ENCODE results near the gene ITGA2B. TPM values are rescaled to one million over a fixed set of nuclear protein-coding genes. Genes with fewer than 3 reads are reported as not detected.
"Not testable (repeated sequence)": the region's sequence is repeated elsewhere in the genome, so short reads cannot be mapped to it uniquely, and the experiment has no call there.

ITGA2B gene
- polyA plus RNA-seq, 12 donors = 1.2 to 3.0 (median 2.5) TPM; not detected in 2

DNA sequence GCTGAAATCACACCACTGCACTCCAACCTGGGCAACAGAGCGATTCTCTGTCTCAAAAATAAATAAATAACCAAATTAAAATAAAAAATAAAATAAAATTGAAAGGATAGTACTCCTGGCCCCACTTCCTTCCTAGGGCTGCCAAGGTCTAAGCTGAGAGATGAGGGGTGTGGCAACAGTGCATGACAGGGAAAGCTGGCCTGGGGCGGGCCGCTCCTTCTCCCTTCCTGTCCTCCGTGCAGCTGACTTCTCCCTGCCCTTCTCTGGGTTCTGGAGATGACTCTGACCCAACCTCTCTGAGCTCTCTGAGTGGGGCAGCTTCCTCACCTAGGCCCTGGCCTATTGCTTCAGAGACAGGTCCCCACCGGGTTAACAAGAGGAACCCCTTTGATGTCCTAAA, 56.1 kb downstream of the ITGA2B start:
- no peak for DNase-seq

DNA sequence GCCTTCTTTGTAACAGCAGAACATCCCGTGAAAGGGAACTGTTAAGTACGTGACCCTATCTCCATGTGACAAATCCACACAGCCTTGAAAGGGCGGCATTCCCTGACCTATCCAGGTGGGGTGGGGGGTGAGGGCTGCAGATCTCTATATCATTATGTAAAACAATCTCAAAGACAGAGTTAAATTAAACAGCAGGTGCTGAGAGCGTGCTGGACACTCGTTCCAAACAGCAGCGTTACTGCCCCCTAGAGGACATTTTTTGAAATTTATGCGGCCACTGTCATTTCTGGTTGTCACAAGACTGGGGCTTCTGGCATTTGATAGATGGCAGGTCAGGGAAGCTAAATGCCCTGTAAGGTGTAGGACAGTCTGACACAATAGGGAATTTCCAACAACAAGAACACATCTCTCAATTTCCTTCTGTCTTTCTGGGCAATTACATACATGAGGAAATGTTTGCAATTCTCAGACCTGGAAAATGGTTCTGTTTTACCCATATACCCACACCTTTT, 58.1 kb downstream of the ITGA2B start:
- DNase-seq = peak; percentile 83

DNA sequence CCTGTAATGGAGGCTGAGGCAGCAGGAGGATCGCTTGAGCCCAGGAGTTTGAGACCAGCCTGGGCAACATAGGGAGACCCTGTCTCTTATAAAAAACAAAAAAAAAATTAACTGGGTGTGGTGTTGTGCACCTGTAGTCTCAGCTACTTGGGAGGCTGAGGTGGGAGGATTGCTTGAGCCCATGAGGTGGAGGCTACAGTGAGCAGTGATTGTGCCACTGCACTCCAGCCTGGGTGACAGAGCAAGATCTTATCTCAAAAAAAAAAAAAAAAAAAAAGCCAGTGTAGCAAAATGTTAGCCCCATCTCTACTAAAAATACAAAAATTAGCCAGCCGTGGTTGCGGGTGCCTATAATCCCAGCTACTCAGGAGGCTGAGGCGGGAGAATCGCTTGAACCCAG, 59.2 kb downstream of the ITGA2B start:
- not testable (repeated sequence) for DNase-seq

DNA sequence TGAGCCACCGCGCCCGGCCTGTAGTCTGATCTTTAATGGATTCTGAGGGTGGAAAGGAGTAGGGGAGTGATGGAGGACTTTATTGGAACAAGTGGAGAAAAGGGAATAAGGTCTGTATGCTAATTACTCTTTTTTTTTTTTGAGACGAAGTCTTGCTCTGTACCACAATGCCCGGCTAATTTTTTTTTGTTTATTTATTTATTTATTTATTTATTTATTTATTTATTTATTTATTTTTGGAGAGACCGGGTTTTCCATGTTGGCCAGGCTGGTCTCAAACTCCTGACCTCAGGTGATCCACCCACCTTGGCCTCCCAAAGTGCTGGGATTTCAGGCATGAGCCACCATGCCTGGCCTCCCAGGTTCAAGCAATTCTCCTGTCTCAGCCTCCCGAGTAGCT, 59.9 kb downstream of the ITGA2B start:
- DNase-seq = not testable (repeated sequence)

DNA sequence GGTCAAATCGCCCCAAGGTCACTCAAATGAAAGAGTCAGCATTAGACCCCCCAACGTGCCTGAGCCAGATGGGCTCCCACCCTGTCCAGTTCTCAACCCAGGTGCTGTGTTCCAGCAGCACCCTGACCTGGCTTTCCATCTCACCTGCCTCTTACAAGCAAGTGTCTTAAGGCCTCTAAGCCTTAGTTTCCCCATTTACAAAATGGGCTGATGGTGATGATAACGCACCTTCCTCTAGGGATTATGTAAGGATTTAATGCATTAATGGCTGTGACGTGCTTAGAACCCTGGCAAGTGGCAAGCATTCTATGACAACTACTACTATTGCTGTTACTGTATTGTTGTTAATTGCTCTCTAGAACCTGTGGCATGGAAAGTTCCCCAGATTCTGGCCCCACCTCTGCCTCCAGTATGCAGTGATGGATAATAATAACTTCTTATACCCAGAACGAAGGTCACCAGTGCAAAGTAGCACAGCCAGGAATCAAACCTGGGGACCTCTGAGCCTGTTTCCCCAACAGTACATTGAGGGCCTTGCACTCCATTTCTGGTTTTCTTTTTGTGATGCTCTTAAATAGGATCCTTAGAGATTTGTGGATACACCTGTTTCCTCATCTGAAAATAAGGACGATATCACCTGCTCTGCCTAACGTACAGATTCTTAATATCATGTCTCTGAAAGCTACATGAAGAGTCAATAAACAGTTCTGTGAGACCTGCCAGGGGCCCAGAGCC, 61.6 kb downstream of the ITGA2B start:
- DNase-seq = no peak

DNA sequence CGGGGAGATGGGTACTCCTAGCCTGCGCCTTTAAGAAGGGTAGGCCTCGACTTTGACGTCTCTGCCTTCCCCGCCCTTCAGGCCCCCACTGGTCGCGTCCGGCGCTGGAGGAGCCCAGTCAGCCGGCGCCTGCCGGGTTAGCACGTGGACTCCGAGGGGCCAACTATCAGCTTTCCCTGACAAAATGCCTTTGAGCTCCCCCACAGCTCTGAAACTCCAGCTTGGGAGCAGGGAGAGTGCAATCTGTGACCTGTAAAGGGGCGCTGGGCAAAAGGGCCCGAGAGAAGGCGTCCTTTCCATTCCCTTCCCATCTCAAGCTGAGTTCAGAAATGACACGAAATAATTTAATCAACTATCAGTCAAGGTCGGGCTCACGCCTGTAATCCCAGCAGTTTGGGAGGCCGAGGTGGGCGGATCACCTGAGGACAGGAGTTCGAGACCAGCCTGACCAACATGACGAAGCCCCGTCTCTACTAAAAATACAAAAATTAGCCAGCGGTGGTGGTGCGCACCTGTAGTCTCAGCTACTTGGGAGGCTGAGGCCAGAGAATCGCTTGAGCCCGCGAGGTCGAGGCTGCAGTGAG, 62.5 kb downstream of the ITGA2B start:
- peak; percentile 96 for DNase-seq

DNA sequence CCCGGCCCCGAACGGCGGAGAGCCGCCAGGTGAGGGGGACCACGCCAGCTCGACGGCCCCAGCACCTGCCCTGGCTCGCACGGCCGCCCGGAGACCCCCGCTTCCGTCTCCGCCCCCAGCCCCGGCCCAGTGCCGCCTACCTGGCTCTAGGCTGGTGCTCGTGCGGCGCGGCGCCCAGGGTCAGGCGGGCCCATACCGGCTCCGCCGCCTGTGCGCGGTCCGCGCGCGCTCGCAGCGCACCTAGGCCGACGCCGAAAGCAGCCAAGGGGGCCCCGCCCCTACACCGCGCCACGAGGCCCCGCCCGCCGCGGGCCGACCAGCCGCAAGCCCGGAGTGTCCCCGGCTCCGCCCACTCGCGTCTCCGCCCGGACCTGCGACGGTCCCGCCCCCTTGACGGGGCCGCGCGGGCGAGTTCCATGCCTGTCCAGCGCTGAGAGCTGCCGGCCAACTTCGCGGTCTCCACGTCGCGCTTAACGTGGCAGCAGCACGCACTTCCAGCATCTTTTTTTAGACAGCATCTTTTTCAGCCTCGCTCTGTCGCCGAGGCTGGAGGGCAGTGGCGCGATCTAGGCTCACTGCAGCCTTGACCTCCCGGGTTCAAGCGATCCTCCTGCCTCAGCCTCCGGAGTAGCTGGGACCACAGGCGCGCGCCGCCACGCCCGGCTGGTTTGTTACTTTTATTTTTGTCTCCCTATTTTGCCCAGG, 64.7 kb downstream of the ITGA2B start, which contains the start of gene SLC25A39:
Gene SLC25A39 (minus strand): TSS at position 253 of the 705 bp plus-strand sequence. CDS start 1,261 bp downstream, outside the sequence.
- DNase-seq = peak; percentile 94

DNA sequence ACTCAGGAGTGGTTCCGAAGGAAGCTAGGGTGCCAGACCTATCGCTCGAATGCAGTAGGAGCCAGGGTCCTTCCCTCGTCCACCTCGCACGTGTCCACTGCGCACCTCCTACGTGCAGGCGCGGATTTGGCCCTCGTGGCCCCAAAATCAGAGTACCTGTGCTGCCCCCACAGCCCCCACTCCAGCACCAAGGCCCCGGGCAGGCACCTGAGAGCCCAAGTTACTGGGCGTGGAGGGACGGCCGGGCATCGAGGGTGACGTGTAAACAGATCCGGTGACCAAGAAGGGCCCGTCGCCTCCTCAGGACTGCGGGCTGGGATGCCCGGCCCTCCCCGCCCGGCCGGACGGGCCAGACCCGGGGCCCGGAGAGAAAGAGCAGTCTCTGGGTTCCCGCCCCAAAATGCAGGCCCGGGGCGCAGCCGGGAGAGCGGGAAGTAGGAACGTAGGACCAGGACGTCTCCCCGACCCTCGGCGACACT, 65.3 kb downstream of the ITGA2B start:
- DNase-seq = no peak

DNA sequence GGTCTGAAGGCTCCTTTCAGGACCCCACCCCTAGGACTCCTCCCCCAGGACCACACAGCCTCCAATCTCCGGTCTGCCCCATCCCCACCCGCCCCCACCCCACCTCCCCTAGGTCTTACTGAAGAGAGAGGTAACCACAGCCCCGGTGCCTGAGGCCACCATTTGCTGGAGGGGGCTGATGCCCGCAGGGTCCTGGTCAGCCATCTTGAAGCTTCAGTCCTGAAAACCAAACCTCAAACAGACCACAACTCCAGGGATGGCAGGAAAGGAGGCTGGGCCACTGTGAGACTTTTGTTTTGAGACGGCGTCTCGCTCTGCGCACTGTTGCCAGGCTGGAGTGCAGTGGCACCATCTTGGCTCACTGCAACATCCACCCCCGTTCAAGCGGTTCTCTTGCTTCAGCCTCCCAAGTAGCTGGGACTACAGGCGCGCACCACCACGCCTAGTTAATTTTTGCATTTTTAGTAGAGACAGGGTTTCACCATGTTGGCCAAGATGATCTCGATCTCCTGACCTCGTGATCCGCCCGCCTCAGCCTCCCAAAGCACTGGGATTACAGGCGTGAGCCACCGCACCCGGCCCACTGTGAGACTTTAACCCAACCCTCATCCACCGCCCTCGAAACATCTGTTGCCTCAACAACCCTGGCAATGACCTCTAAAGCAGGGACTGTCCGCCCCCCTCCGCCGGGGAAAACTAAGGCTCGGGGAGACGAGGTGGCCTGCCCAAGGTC, 65.9 kb downstream of the ITGA2B start:
- no peak for DNase-seq

DNA sequence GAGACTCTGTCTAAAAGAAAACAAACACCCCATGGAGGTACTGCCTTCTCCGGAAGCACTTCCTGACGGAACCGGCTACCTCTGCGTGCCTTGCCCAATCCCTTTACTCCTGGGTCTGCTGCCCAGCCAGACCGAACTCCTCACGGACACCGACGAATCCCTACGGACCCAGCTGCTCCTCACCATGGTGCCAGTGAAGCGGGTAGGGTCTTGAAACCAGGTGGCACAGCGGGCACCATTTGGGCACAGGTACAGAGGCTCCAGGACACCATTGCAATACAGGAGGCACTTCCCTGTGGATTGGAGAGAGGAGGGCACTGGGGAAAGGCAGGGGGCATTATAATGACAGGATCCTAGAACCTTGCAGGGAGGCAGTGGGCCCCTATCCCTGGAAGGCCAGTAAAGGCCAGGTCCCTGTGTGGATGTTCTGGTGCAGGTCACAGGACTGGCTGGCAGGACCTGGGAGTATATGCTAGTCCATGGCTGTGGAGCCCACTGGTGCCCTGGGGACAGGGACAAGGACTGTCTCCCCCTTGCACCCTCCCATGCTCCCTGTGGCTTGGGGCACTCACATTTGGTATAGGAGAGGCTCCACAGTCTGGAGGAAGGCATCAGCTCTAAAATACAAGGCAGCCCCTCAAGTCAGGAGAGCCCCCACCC, 67.1 kb downstream of the ITGA2B start:
- no peak for DNase-seq

Other genes starting within 250 kb of the ITGA2B start
- gene HROB, start 247.7 kb downstream of the ITGA2B start, polyA plus RNA-seq (ENCODE audit: insufficient read length in 12 of 12) = 1 to 10 TPM in 10 of 12 donors, not detected in 2; 1.6 to 4.3 (median 2.7) TPM
- gene ASB16, start 218.9 kb downstream of the ITGA2B start, polyA plus RNA-seq (ENCODE audit: insufficient read length in 12 of 12) = 10 to 100 TPM in 6 of 12 donors, 1 to 10 TPM in 4, not detected in 2; 6.3 to 21.7 (median 13.2) TPM
- gene TMUB2, start 202.7 kb downstream of the ITGA2B start, polyA plus RNA-seq (ENCODE audit: insufficient read length in 12 of 12) = 10 to 100 TPM in 11 of 12 donors, not detected in 1; 32.6 to 63.8 (median 45.1) TPM
- gene ATXN7L3, start 189.8 kb downstream of the ITGA2B start, polyA plus RNA-seq (ENCODE audit: insufficient read length in 12 of 12) = 10 to 100 TPM in 11 of 12 donors, not detected in 1; 36.3 to 63.7 (median 49.6) TPM
- 100 to 1,000 TPM in 1 of 12 donors, 10 to 100 TPM in 10, not detected in 1; 54.5 to 112 (median 71.6) TPM for gene UBTF, start 170.0 kb downstream of the ITGA2B start, polyA plus RNA-seq (ENCODE audit: insufficient read length in 12 of 12)
- 10 to 100 TPM in 5 of 12 donors, 1 to 10 TPM in 6, not detected in 1; 3.7 to 36.3 (median 7.8) TPM for gene SLC4A1, start 121.5 kb downstream of the ITGA2B start, polyA plus RNA-seq (ENCODE audit: insufficient read length in 12 of 12)
- 10 to 100 TPM in 1 of 12 donors, 1 to 10 TPM in 5, under 1 TPM in 4, not detected in 2; 0.72 to 14.2 (median 1.7) TPM for gene RUNDC3A, start 81.0 kb downstream of the ITGA2B start, polyA plus RNA-seq (ENCODE audit: insufficient read length in 12 of 12)
- gene SLC25A39, start 64.8 kb downstream of the ITGA2B start, polyA plus RNA-seq (ENCODE audit: insufficient read length in 12 of 12) = 100 to 1,000 TPM in 1 of 12 donors, 10 to 100 TPM in 10, not detected in 1; 37.8 to 110 (median 57.4) TPM
- 100 to 1,000 TPM in 11 of 12 donors, not detected in 1; 147 to 278 (median 178) TPM for gene GRN, start 44.3 kb downstream of the ITGA2B start, polyA plus RNA-seq (ENCODE audit: insufficient read length in 12 of 12)
- 100 to 1,000 TPM in 1 of 12 donors, 10 to 100 TPM in 10, not detected in 1; 34.7 to 120 (median 69.4) TPM for gene FAM171A2, start 25.8 kb downstream of the ITGA2B start, polyA plus RNA-seq (ENCODE audit: insufficient read length in 12 of 12)
- gene GPATCH8, start 113.8 kb upstream of the ITGA2B start, polyA plus RNA-seq (ENCODE audit: insufficient read length in 12 of 12) = 10 to 100 TPM in 11 of 12 donors, not detected in 1; 24.6 to 49.4 (median 34.6) TPM
- 10 to 100 TPM in 11 of 12 donors, not detected in 1; 10.2 to 19.2 (median 14.8) TPM for gene FZD2, start 167.8 kb upstream of the ITGA2B start, polyA plus RNA-seq (ENCODE audit: insufficient read length in 12 of 12)